GM23338 (cell line): ENCODE data around the gene CBLN3. TPM values are rescaled to one million over a fixed set of nuclear protein-coding genes. Genes with fewer than 3 reads are reported as not detected.

ENCODE experiments used
- ATAC-seq: fragments of 200-7000 bp; cut with Tn5 transposase; 3 replicates; pipeline ENCODE4 v1.9.1; 2020
- DNase-seq: peaks from one replicate; pipeline ENCODE4 v3.0.0-alpha.2; 2015; ENCODE audit warnings: low spot score
- H2AFZ ChIP-seq: fragments of 200-600 bp; sonication (generic); 2 replicates; pipeline ENCODE4 v1.8.0; 2016; ENCODE audit warnings: antibody characterized with exemption, mild to moderate bottlenecking, moderate library complexity
- H3F3A ChIP-seq: fragments of 200-600 bp; sonication (generic); replicated peaks from 2 replicates; pipeline ENCODE4 v1.8.0; 2017; ENCODE audit warnings: antibody characterized with exemption, mixed run types, low read depth
- H3K27ac ChIP-seq: fragments of 200-600 bp; sonication (generic); 2 replicates; pipeline ENCODE4 v1.6.1; 2016; ENCODE audit warnings: low read depth
- H3K27me3 ChIP-seq: fragments of 200-600 bp; sonication (generic); 2 replicates; pipeline ENCODE4 v1.8.0; 2016; ENCODE audit warnings: mild to moderate bottlenecking, mixed run types, moderate library complexity; ENCODE audit not compliant: insufficient read depth
- H3K36me3 ChIP-seq: fragments of 200-600 bp; sonication (generic); 2 replicates; pipeline ENCODE4 v1.8.0; 2016; ENCODE audit warnings: mild to moderate bottlenecking; ENCODE audit not compliant: insufficient read depth
- H3K4me1 ChIP-seq: fragments of 200-600 bp; sonication (generic); 2 replicates; pipeline ENCODE4 v1.8.0; 2016; ENCODE audit warnings: mild to moderate bottlenecking, moderate library complexity; ENCODE audit not compliant: insufficient read depth
- H3K4me2 ChIP-seq: fragments of 200-600 bp; sonication (generic); 2 replicates; pipeline ENCODE4 v1.7.1; 2017; ENCODE audit warnings: mixed run types
- H3K4me3 ChIP-seq: fragments of 200-600 bp; sonication (generic); 2 replicates; pipeline ENCODE4 v1.6.1; 2016; ENCODE audit warnings: mixed run types
- H3K79me2 ChIP-seq: fragments of 200-600 bp; sonication (generic); replicated peaks from 2 replicates; pipeline ENCODE4 v1.8.0; 2017; ENCODE audit warnings: mild to moderate bottlenecking; ENCODE audit not compliant: insufficient read depth
- H3K9me2 ChIP-seq: fragments of 200-600 bp; sonication (generic); 2 replicates; pipeline ENCODE4 v1.8.0; 2017; ENCODE audit not compliant: insufficient read depth
- H4K20me1 ChIP-seq: fragments of 200-600 bp; sonication (generic); replicated peaks from 2 replicates; pipeline ENCODE4 v1.8.0; 2017; ENCODE audit warnings: mild to moderate bottlenecking; ENCODE audit not compliant: insufficient read depth
- H3K27ac Mint-ChIP-seq: 2 replicates; pipeline ENCODE4 v1.8.0; 2020; ENCODE audit warnings: inconsistent platforms, mild to moderate bottlenecking, moderate library complexity, mixed read lengths
- H3K27me3 Mint-ChIP-seq: 3 replicates; pipeline ENCODE4 v1.8.0; 2022; ENCODE audit warnings: low read depth, mild to moderate bottlenecking, moderate library complexity, mixed read lengths, inconsistent platforms; ENCODE audit not compliant: insufficient read depth, poor library complexity
- H3K36me3 Mint-ChIP-seq: 3 replicates; pipeline ENCODE4 v1.8.0; 2021; ENCODE audit warnings: low read depth, mild to moderate bottlenecking, inconsistent platforms, moderate library complexity, mixed read lengths
- H3K4me1 Mint-ChIP-seq: 3 replicates; pipeline ENCODE4 v1.8.0; 2020; ENCODE audit warnings: mild to moderate bottlenecking, inconsistent platforms, mixed read lengths
- H3K4me3 Mint-ChIP-seq: 3 replicates; pipeline ENCODE4 v1.8.0; 2021; ENCODE audit warnings: moderate library complexity, mild to moderate bottlenecking, inconsistent platforms, mixed read lengths
- H3K9me3 Mint-ChIP-seq: 3 replicates; pipeline ENCODE4 v1.8.0; 2020; ENCODE audit warnings: moderate library complexity, mild to moderate bottlenecking, inconsistent platforms, mixed read lengths
- CREB1 ChIP-seq: fragments of 250-450 bp; sonication (Bioruptor Pico); IDR thresholded peaks from 2 replicates; pipeline ENCODE4 v1.5.0; 2020; ENCODE audit warnings: low read depth, mild to moderate bottlenecking, moderate library complexity
- EZH2phosphoT487 ChIP-seq: fragments of 200-600 bp; sonication (generic); IDR thresholded peaks from one replicate; pipeline ENCODE4 v1.8.1; 2018; ENCODE audit warnings: antibody characterized with exemption; ENCODE audit not compliant: unreplicated experiment
- NANOG ChIP-seq: IDR thresholded peaks from 2 replicates; pipeline ENCODE4 v1.6.1; 2016; ENCODE audit warnings: antibody characterized with exemption, borderline replicate concordance
- POLR2AphosphoS5 ChIP-seq: IDR thresholded peaks from 2 replicates; pipeline ENCODE4 v1.6.1; 2016; ENCODE audit warnings: antibody characterized with exemption, low read depth
- STAT1 ChIP-seq: IDR thresholded peaks from one replicate; pipeline ENCODE4 v1.6.1; 2016; ENCODE audit warnings: antibody characterized with exemption; ENCODE audit not compliant: unreplicated experiment
- ZNF114 ChIP-seq: fragments of 250-450 bp; sonication (Bioruptor Pico); IDR thresholded peaks from 2 replicates; pipeline ENCODE4 v1.5.0; 2020; ENCODE audit warnings: mild to moderate bottlenecking, moderate library complexity
- ZNF331 ChIP-seq: fragments of 250-450 bp; sonication (Bioruptor Pico); IDR thresholded peaks from 2 replicates; pipeline ENCODE4 v1.5.0; 2020; ENCODE audit warnings: low read depth, mild to moderate bottlenecking, moderate library complexity
- polyA plus RNA-seq: library from polyadenylated mRNA; unstranded; fragments of >200 nt; fragmentation: Nextera tagmentation; extraction: Ambion mirVana; gene quantifications from 2 replicates; pipeline ENCODE4 v1.2.1, GENCODE V29; 2016
- total RNA-seq: library from RNA; depleted of rRNA; stranded (reverse); fragments of >200 nt; shearing (Covaris generic); gene quantifications from 2 replicates; pipeline ENCODE4 v1.2.3, GENCODE V29; 2014
- TF ChIP-seq, protein P1 (sequence below): IDR thresholded peaks from 2 replicates; pipeline ENCODE4 v1.6.1; 2016; ENCODE audit warnings: antibody characterized with exemption
- TF ChIP-seq, protein P2 (sequence below): IDR thresholded peaks from one replicate; pipeline ENCODE4 v1.6.1; 2018; ENCODE audit warnings: antibody characterized with exemption; ENCODE audit not compliant: unreplicated experiment
- TF ChIP-seq, protein P3 (sequence below): fragments of 250-450 bp; sonication (Bioruptor Pico); IDR thresholded peaks from 2 replicates; pipeline ENCODE4 v1.5.0; 2020; ENCODE audit warnings: mild to moderate bottlenecking, moderate library complexity

The CBLN3 gene
- total and polyA plus RNA-seq, 2 experiments from 2014 or later, result 0.07 to 0.19 TPM

DNA sequence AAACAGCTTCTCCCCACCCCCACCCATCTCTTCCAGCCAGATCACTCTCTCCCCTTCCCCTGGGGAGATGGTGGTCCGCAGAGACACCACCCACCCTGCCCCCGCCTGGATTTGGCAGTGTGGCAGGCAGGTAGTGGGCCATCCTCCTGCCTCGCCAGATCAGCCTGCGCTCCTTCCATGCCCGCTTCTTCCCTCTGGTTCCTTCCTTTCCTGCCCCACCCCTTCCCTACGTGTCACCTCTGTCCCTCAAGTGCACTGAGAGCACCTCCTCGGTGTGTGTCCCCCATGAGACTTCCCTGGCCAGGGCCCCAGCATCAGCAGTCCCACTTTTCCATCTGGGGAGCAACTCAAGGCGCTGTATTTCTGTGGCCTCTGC is 30.0 kb downstream of the CBLN3 start:
- DNase-seq (peak; percentile 41), ATAC-seq (peak; percentile 18)
- Histone ChIP-seq H3K36me3 (no peaks in the 10 kb centered on the region), H3K9me2 (no peaks in the 10 kb centered on the region), H3K27me3 (peaks cover 18% of the 10 kb centered on the region; the same call in 1 of the 2 replicates), H3K79me2 (no peaks in the 10 kb centered on the region), H3K27ac (no peak overlapping the region), H3K4me1 (peaks cover 15% of the 10 kb centered on the region; the same call in 1 of the 2 replicates), H3F3A (no peaks in the 10 kb centered on the region), H3K4me2 (peak overlapping the region; percentile 97), H4K20me1 (no peaks in the 10 kb centered on the region; the same call in 1 of the 2 replicates), H3K4me3 (peak overlapping the region; percentile 86), H2AFZ (peak overlapping the region; percentile 94)
- Mint-ChIP-seq H3K4me1 (peaks cover 58% of the 10 kb centered on the region), H3K4me3 (peak overlapping the region; percentile 79), H3K27me3 (peaks cover 14% of the 10 kb centered on the region), H3K27ac (no peak overlapping the region), H3K36me3 (no peaks in the 10 kb centered on the region), H3K9me3 (no peaks in the 10 kb centered on the region)
- no peak for TF ChIP-seq ZNF114 (CRISPR knock-in tag)
- no peak for TF ChIP-seq EZH2phosphoT487
- no peak for TF ChIP-seq NANOG
- TF ChIP-seq, protein P1, sequence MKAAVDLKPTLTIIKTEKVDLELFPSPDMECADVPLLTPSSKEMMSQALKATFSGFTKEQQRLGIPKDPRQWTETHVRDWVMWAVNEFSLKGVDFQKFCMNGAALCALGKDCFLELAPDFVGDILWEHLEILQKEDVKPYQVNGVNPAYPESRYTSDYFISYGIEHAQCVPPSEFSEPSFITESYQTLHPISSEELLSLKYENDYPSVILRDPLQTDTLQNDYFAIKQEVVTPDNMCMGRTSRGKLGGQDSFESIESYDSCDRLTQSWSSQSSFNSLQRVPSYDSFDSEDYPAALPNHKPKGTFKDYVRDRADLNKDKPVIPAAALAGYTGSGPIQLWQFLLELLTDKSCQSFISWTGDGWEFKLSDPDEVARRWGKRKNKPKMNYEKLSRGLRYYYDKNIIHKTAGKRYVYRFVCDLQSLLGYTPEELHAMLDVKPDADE, result no peak
- TF ChIP-seq CREB1 (CRISPR knock-in tag), result no peak
- TF ChIP-seq POLR2AphosphoS5, result no peak
- TF ChIP-seq, protein P2, sequence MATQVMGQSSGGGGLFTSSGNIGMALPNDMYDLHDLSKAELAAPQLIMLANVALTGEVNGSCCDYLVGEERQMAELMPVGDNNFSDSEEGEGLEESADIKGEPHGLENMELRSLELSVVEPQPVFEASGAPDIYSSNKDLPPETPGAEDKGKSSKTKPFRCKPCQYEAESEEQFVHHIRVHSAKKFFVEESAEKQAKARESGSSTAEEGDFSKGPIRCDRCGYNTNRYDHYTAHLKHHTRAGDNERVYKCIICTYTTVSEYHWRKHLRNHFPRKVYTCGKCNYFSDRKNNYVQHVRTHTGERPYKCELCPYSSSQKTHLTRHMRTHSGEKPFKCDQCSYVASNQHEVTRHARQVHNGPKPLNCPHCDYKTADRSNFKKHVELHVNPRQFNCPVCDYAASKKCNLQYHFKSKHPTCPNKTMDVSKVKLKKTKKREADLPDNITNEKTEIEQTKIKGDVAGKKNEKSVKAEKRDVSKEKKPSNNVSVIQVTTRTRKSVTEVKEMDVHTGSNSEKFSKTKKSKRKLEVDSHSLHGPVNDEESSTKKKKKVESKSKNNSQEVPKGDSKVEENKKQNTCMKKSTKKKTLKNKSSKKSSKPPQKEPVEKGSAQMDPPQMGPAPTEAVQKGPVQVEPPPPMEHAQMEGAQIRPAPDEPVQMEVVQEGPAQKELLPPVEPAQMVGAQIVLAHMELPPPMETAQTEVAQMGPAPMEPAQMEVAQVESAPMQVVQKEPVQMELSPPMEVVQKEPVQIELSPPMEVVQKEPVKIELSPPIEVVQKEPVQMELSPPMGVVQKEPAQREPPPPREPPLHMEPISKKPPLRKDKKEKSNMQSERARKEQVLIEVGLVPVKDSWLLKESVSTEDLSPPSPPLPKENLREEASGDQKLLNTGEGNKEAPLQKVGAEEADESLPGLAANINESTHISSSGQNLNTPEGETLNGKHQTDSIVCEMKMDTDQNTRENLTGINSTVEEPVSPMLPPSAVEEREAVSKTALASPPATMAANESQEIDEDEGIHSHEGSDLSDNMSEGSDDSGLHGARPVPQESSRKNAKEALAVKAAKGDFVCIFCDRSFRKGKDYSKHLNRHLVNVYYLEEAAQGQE, result no peak
- TF ChIP-seq STAT1, result no peak
- no peak for TF ChIP-seq ZNF331 (CRISPR knock-in tag)

DNA sequence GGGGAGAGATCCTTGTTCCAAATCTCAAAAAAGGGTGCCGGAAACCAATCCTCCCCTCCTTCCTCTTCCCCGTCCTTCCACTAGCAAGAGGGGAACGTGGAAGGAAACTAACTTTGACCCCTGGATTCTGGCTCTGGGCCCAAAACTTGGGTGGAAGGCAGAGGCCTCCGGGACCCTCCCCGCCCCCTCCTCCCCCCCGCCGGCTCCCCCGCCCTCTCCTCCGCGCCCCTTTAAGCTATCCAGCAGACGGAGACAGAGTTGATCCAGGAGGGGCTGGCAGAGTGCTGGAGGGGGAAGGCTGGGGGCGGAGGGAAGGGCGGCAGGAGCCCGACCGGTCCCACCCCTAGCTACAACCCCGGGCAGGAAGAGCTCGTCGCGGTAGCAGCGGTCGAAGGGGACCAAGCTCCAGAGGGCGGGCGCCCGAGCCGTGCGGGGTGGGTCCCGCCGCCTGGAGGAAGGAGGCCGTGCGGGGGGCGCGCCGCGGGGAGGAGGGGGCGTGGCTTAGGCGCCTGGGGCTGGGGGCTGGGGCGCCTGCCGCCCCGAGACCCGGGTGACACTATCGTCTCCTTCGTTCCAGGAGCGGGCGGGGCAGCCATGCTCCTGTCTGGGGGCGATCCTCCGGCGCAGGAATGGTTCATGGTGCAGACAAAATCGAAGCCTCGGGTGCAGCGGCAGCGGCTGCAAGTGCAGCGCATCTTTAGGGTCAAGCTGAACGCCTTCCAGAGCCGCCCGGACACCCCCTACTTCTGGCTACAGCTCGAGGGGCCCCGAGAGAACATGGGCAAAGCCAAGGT is 30.6 kb downstream of the CBLN3 start, which contains the start of gene NYNRIN:
TSS of gene NYNRIN (plus strand) at position 351 of the 794 bp plus-strand sequence. CDS start at position 595, 244 bp downstream.
- peak; percentile 83 for ATAC-seq
- Histone ChIP-seq H3K4me2 (peak within 1 kb of the TSS; percentile 97), H3K4me3 (peak within 1 kb of the TSS; percentile 86), H3K4me1 (peaks cover 15% of the 10 kb centered on the region; the same call in 1 of the 2 replicates), H3F3A (no peaks in the 10 kb centered on the region), H3K9me2 (no peaks in the 10 kb centered on the region), H3K36me3 (no peaks in the 10 kb centered on the region), H4K20me1 (no peaks in the 10 kb centered on the region; the same call in 1 of the 2 replicates), H3K27ac (no peak within 1 kb of the TSS), H3K27me3 (peaks cover 18% of the 10 kb centered on the region; the same call in 1 of the 2 replicates), H2AFZ (peak within 1 kb of the TSS; percentile 94), H3K79me2 (no peaks in the 10 kb centered on the region)
- H3K27me3 Mint-ChIP-seq, result peaks cover 14% of the 10 kb centered on the region
- peaks cover 54% of the 10 kb centered on the region for H3K4me1 Mint-ChIP-seq
- H3K9me3 Mint-ChIP-seq, result no peaks in the 10 kb centered on the region
- H3K4me3 Mint-ChIP-seq, result peak within 1 kb of the TSS; percentile 79
- no peaks in the 10 kb centered on the region for H3K36me3 Mint-ChIP-seq
- peak; percentile 78 for DNase-seq
- no peak within 1 kb of the TSS for H3K27ac Mint-ChIP-seq
- TF ChIP-seq CREB1 (CRISPR knock-in tag), result no peak
- TF ChIP-seq, protein P3, sequence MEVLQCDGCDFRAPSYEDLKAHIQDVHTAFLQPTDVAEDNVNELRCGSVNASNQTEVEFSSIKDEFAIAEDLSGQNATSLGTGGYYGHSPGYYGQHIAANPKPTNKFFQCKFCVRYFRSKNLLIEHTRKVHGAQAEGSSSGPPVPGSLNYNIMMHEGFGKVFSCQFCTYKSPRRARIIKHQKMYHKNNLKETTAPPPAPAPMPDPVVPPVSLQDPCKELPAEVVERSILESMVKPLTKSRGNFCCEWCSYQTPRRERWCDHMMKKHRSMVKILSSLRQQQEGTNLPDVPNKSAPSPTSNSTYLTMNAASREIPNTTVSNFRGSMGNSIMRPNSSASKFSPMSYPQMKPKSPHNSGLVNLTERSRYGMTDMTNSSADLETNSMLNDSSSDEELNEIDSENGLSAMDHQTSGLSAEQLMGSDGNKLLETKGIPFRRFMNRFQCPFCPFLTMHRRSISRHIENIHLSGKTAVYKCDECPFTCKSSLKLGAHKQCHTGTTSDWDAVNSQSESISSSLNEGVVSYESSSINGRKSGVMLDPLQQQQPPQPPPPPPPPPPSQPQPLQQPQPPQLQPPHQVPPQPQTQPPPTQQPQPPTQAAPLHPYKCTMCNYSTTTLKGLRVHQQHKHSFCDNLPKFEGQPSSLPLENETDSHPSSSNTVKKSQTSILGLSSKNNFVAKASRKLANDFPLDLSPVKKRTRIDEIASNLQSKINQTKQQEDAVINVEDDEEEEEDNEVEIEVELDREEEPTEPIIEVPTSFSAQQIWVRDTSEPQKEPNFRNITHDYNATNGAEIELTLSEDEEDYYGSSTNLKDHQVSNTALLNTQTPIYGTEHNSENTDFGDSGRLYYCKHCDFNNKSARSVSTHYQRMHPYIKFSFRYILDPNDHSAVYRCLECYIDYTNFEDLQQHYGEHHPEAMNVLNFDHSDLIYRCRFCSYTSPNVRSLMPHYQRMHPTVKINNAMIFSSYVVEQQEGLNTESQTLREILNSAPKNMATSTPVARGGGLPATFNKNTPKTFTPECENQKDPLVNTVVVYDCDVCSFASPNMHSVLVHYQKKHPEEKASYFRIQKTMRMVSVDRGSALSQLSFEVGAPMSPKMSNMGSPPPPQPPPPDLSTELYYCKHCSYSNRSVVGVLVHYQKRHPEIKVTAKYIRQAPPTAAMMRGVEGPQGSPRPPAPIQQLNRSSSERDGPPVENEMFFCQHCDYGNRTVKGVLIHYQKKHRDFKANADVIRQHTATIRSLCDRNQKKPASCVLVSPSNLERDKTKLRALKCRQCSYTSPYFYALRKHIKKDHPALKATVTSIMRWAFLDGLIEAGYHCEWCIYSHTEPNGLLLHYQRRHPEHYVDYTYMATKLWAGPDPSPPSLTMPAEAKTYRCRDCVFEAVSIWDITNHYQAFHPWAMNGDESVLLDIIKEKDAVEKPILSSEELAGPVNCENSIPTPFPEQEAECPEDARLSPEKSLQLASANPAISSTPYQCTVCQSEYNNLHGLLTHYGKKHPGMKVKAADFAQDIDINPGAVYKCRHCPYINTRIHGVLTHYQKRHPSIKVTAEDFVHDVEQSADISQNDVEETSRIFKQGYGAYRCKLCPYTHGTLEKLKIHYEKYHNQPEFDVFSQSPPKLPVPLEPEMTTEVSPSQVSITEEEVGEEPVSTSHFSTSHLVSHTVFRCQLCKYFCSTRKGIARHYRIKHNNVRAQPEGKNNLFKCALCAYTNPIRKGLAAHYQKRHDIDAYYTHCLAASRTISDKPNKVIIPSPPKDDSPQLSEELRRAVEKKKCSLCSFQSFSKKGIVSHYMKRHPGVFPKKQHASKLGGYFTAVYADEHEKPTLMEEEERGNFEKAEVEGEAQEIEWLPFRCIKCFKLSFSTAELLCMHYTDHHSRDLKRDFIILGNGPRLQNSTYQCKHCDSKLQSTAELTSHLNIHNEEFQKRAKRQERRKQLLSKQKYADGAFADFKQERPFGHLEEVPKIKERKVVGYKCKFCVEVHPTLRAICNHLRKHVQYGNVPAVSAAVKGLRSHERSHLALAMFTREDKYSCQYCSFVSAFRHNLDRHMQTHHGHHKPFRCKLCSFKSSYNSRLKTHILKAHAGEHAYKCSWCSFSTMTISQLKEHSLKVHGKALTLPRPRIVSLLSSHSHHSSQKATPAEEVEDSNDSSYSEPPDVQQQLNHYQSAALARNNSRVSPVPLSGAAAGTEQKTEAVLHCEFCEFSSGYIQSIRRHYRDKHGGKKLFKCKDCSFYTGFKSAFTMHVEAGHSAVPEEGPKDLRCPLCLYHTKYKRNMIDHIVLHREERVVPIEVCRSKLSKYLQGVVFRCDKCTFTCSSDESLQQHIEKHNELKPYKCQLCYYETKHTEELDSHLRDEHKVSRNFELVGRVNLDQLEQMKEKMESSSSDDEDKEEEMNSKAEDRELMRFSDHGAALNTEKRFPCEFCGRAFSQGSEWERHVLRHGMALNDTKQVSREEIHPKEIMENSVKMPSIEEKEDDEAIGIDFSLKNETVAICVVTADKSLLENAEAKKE (CRISPR knock-in tag), result no peak
